Measurements from ENCODE around the gene LAMA3. TPM values are rescaled to one million over a fixed set of nuclear protein-coding genes. Genes with fewer than 3 reads are reported as not detected.

LAMA3 gene
- total RNA-seq, 1 donor: 8.3 TPM

DNA sequence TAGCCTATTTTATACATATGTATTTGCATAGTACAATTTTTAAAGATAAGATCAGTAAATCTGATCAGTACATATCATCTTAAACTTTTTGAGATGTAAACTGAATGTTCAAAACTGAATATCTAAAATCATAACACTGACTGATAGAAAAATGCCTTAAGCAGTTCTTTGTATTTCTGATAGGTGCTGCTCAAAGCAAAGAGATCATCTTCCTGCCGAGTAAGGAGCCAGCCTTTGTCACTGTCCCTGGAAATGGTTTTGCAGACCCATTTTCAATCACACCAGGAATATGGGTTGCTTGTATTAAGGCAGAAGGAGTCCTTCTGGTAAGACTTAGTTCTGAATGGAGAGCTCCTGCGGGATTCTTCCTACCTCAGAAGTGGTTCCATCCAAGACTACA lies 135.0 kb downstream of the LAMA3 start:
- H3K79me2 ChIP-seq (ENCODE audit: insufficient read depth, low read length): no peaks in the 10 kb centered on the region
- H3K27me3 ChIP-seq (ENCODE audit: insufficient read depth, low read length): no peaks in the 10 kb centered on the region
- no peaks in the 10 kb centered on the region for H3K9me3 ChIP-seq (ENCODE audit: low read depth, low read length)
- TF ChIP-seq, protein P1, sequence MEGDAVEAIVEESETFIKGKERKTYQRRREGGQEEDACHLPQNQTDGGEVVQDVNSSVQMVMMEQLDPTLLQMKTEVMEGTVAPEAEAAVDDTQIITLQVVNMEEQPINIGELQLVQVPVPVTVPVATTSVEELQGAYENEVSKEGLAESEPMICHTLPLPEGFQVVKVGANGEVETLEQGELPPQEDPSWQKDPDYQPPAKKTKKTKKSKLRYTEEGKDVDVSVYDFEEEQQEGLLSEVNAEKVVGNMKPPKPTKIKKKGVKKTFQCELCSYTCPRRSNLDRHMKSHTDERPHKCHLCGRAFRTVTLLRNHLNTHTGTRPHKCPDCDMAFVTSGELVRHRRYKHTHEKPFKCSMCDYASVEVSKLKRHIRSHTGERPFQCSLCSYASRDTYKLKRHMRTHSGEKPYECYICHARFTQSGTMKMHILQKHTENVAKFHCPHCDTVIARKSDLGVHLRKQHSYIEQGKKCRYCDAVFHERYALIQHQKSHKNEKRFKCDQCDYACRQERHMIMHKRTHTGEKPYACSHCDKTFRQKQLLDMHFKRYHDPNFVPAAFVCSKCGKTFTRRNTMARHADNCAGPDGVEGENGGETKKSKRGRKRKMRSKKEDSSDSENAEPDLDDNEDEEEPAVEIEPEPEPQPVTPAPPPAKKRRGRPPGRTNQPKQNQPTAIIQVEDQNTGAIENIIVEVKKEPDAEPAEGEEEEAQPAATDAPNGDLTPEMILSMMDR (IDR thresholded peaks at IDR 0.05; ENCODE audit: extremely low read depth, low read depth, low read length): peak; percentile 20
- H3K4me2 ChIP-seq (ENCODE audit: insufficient read depth, low read length): no peak overlapping the region
- H2AFZ ChIP-seq (ENCODE audit: low read length): no peak overlapping the region
- H3K36me3 ChIP-seq (ENCODE audit: insufficient read depth, low read length): no peaks in the 10 kb centered on the region
- H3K4me3 ChIP-seq (ENCODE audit: insufficient read depth, low read length): no peak overlapping the region
- H3K27ac ChIP-seq (ENCODE audit: low read depth, low read length): no peak overlapping the region
- H3K4me1 ChIP-seq (ENCODE audit: insufficient read depth, low read length): peaks cover 22% of the 10 kb centered on the region
- DNase-seq (ENCODE audit: insufficient read length, low spot score, missing footprints): no peak
- H4K20me1 ChIP-seq (ENCODE audit: insufficient read depth, low read length): no peaks in the 10 kb centered on the region

DNA sequence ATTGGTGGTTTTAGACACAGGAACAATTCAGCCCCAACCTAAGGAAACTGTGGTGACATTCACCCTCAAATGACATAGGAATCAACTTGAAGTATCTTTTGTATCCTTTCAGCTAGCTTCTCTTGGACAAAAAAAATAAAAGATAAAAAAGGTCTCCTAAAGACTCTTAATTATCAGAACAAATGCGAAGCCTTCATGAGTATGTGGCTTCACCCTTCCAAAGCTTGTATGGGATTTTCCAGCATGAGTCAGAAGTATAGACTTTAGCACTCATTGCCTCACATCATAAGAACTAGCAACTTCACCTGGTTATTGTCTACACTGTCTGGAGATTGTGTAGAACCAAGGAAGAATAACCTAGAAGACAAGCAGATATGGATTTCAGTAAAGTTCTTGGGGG lies 135.4 kb downstream of the LAMA3 start:
- Histone ChIP-seq H3K27ac (ENCODE audit: low read depth, low read length) (no peak overlapping the region), H4K20me1 (ENCODE audit: insufficient read depth, low read length) (no peaks in the 10 kb centered on the region), H3K4me2 (ENCODE audit: insufficient read depth, low read length) (no peak overlapping the region), H3K79me2 (ENCODE audit: insufficient read depth, low read length) (no peaks in the 10 kb centered on the region), H3K4me1 (ENCODE audit: insufficient read depth, low read length) (peaks cover 22% of the 10 kb centered on the region), H3K27me3 (ENCODE audit: insufficient read depth, low read length) (no peaks in the 10 kb centered on the region), H2AFZ (ENCODE audit: low read length) (no peak overlapping the region), H3K4me3 (ENCODE audit: insufficient read depth, low read length) (no peak overlapping the region), H3K36me3 (ENCODE audit: insufficient read depth, low read length) (no peaks in the 10 kb centered on the region), H3K9me3 (ENCODE audit: low read depth, low read length) (no peaks in the 10 kb centered on the region)
- DNase-seq (ENCODE audit: insufficient read length, low spot score, missing footprints): no peak
- TF ChIP-seq, protein P1 (IDR thresholded peaks at IDR 0.05; ENCODE audit: extremely low read depth, low read depth, low read length): no peak

DNA sequence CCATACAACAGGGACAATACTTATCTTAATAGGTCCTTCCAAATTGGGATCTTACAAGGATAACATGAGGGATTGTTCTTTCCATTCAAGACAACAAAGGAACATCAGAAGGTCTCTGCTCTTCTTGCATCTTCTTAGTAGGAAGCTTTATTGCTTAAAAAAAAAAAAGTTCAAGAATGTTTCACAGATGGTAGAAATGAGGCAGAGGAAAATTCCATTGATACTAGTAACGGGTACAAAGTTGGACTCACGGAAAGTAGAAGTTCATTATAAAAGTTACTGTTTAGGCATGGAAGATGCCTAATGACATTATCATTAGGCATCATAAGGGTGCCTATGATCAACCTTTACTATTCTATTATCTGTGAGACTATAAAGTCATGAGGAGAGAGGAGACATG lies 136.2 kb downstream of the LAMA3 start:
- Histone ChIP-seq H3K4me3 (ENCODE audit: insufficient read depth, low read length) (no peak overlapping the region), H3K36me3 (ENCODE audit: insufficient read depth, low read length) (no peaks in the 10 kb centered on the region), H3K4me1 (ENCODE audit: insufficient read depth, low read length) (peaks cover 22% of the 10 kb centered on the region), H3K79me2 (ENCODE audit: insufficient read depth, low read length) (no peaks in the 10 kb centered on the region), H2AFZ (ENCODE audit: low read length) (no peak overlapping the region), H3K27me3 (ENCODE audit: insufficient read depth, low read length) (no peaks in the 10 kb centered on the region), H3K9me3 (ENCODE audit: low read depth, low read length) (no peaks in the 10 kb centered on the region), H3K27ac (ENCODE audit: low read depth, low read length) (peak overlapping the region; percentile 55), H3K4me2 (ENCODE audit: insufficient read depth, low read length) (no peak overlapping the region), H4K20me1 (ENCODE audit: insufficient read depth, low read length) (no peaks in the 10 kb centered on the region)
- TF ChIP-seq, protein P1 (IDR thresholded peaks at IDR 0.05; ENCODE audit: extremely low read depth, low read depth, low read length): no peak
- DNase-seq (ENCODE audit: insufficient read length, low spot score, missing footprints): no peak

DNA sequence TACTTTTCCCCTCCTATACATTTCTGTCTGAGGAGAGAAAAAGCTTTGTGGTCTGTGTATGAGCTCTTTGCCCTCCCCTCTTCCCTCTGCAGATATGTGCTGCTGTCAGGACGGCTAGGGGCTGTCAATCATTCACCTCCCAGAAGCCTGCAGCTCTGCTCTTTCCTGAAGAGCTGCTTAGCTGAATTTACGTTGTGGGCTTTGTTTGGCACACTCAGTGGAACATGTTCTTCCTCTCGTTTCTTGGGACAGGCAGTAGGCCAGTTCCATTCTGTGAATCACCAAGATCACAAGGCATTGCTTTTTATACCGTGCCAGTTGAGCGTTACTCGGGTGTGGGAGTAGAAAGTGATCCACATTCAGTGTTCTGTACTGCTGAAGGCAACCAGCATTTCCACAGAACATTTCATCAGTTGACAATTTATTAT lies 136.7 kb downstream of the LAMA3 start:
- TF ChIP-seq, protein P1 (IDR thresholded peaks at IDR 0.05; ENCODE audit: extremely low read depth, low read depth, low read length): no peak
- H3K27me3 ChIP-seq (ENCODE audit: insufficient read depth, low read length): no peaks in the 10 kb centered on the region
- H3K4me2 ChIP-seq (ENCODE audit: insufficient read depth, low read length): peak overlapping the region; percentile 42
- peak; percentile 80 for DNase-seq (ENCODE audit: insufficient read length, low spot score, missing footprints)
- H3K4me1 ChIP-seq (ENCODE audit: insufficient read depth, low read length): peaks cover 22% of the 10 kb centered on the region
- H3K79me2 ChIP-seq (ENCODE audit: insufficient read depth, low read length): no peaks in the 10 kb centered on the region
- no peak overlapping the region for H2AFZ ChIP-seq (ENCODE audit: low read length)
- no peaks in the 10 kb centered on the region for H3K36me3 ChIP-seq (ENCODE audit: insufficient read depth, low read length)
- H3K9me3 ChIP-seq (ENCODE audit: low read depth, low read length): no peaks in the 10 kb centered on the region
- H4K20me1 ChIP-seq (ENCODE audit: insufficient read depth, low read length): no peaks in the 10 kb centered on the region
- no peak overlapping the region for H3K4me3 ChIP-seq (ENCODE audit: insufficient read depth, low read length)
- peak overlapping the region; percentile 55 for H3K27ac ChIP-seq (ENCODE audit: low read depth, low read length)
